HG02763 (cell line): ENCODE results near the gene NDUFS8.

Source experiments
- ATAC-seq: cut with Tn5 transposase; IDR thresholded peaks from one replicate; pipeline ENCODE4 v1.9.1; 2021; ENCODE audit warnings: mild to moderate bottlenecking, moderate library complexity; ENCODE audit not compliant: unreplicated experiment

NDUFS8 gene

GRCh38 chr11:68074584-68075352 is 44.3 kb downstream of the NDUFS8 start:
- ATAC-seq: no peak

GRCh38 chr11:68076371-68077042 is 46.0 kb downstream of the NDUFS8 start:
- no peak for ATAC-seq

- ATAC-seq: no peak
These were observed 47.4 kb downstream of the NDUFS8 start for GRCh38 chr11:68077617-68078582.

- no peak for ATAC-seq
These were observed 50.4 kb downstream of the NDUFS8 start for GRCh38 chr11:68080860-68081259.

- no peak for ATAC-seq
These were observed 51.2 kb downstream of the NDUFS8 start for GRCh38 chr11:68081691-68082090.

GRCh38 chr11:68082481-68082880 is 52.0 kb downstream of the NDUFS8 start:
- ATAC-seq: no peak

GRCh38 chr11:68083517-68083916 is 53.0 kb downstream of the NDUFS8 start:
- ATAC-seq: no peak
